Activated naive CD4-positive, alpha-beta T cell (primary cell): ENCODE results near the gene POU3F1.
"Not testable (repeated sequence)": the region's sequence is repeated elsewhere in the genome, so short reads cannot be mapped to it uniquely, and the experiment has no call there.

Experiments
- DNase-seq, 4 experiments: peaks; one replicate each; lab custom pipeline; 2025; lab: John Stamatoyannopoulos, UW

The POU3F1 gene

GRCh38 chr1:38047603-38048141, 1.1 kb upstream of the POU3F1 start:
- DNase-seq: no peak

DNA sequence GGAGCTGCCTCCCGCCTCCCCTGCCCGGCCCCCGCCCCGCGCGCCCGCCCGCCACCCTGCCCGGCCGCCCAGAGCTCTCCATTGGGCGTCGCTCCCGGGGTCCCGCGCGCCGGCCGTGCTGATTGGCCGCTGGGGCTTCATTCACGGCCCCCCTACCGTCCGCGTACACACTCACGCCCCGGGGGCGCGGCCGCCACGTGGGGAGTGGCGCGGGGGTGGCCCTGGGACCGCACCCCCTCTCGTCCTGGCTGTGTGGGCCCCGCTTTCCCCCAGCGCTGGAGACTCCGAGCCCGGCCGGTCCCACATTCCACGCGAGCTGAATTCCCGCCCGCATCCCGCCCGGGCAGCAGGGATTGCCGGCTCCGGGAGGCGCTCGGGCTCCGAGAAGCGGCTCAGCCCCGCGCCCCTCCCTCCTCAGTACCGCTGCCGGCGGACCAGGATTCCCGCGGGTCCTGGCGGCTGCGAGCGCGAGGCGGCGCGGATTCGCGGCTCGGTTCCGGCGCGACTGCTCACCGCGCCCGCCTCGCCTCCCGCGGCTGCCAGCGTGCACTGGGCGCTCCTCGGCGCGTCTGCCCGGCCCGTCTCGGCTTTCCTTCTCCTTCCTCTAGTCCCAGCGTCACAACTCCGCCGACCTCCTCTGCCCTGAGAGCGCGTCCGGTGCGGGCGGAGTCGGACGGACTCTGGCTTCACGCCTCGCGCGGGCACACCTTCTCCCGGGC, 450 bp upstream of the POU3F1 start:
- peak; percentile 35 to 64 (median 44) for DNase-seq

- DNase-seq: no peak
These were observed 926 bp downstream of the POU3F1 start for GRCh38 chr1:38045401-38046332.

DNA sequence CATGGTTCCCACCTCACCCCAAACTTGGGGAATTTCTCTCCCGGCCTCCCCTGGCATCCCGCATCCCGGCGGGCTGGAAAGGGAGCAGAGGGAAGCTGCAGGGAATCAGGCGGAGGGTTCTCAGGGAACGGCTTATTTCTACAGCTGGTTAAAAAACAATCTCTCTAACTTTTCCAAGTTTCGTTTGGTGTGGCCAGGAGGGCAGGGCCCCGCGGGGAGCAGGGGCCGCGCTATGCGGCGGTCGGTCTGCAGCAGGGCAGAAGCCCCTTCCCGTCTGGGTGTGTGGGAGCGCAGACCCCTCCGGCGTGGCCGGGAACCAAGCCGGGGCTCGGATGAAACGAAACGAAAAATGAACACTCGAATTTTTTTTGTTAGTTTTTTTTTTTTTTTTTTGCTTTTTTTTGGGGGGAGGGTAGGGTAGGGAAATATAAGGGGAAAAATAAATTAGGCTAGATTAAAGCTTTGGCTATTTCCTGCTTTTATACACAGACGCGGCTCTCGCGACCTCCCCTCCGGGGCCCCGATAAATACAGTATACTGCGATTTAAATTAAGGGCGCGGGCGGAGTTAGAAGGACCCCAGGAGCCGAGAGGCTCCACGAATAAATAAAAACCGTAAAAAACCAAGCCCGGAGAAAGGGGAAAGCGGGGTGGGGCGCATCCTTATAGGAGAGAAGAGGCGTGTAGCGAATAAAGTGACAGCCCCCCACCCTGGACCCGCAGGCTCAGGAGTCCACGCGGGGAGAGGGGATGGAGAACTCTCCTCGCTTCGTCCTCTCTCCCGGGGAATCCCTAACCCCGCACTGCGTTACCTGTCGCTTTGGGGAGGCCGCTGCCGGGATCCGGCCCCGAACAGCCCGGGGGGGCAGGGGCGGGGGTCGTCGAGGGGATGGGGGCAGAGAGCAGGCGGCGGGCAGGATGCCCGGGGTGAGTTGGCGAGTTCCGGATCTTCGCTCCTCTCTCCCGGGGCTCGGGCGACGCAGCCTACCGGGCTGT, 2.1 kb downstream of the POU3F1 start:
- no peak for DNase-seq

DNA sequence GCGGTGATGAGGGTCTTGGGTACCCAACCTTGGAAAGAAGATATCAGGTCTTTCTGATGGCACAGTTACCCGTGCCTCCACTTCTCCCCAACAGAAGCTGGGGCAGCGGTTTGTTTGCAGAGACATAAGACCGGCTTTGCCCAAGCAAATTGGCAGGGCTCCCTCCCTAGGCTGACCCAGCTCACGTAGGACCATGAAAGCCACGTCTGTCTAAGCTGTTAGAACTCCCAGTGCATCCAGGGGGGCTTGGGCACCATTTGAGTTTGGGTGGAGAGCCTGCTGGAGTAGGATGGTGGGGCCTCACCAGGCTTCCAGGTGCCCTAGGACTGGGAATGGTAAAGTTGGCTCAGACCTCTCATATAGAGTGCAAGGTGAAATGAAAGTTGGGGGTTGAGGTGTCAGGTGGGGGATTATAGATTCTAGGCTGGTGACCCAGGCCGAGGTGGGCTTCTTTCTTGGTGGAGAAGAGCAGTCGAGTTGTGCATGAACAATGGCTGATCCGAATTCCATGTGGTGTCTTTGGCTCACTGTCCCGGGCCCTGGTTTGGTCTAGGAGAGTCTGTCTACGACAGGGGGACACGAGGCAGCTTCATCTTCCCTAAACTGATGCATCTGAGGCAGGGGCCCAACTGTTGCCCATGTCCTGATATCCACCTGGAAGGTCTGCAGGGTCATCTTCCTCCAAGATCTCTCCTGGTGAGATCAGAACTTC, 3.4 kb downstream of the POU3F1 start:
- no peak for DNase-seq

- no peak for DNase-seq
These were observed 4.4 kb downstream of the POU3F1 start for GRCh38 chr1:38041936-38042834.

DNA sequence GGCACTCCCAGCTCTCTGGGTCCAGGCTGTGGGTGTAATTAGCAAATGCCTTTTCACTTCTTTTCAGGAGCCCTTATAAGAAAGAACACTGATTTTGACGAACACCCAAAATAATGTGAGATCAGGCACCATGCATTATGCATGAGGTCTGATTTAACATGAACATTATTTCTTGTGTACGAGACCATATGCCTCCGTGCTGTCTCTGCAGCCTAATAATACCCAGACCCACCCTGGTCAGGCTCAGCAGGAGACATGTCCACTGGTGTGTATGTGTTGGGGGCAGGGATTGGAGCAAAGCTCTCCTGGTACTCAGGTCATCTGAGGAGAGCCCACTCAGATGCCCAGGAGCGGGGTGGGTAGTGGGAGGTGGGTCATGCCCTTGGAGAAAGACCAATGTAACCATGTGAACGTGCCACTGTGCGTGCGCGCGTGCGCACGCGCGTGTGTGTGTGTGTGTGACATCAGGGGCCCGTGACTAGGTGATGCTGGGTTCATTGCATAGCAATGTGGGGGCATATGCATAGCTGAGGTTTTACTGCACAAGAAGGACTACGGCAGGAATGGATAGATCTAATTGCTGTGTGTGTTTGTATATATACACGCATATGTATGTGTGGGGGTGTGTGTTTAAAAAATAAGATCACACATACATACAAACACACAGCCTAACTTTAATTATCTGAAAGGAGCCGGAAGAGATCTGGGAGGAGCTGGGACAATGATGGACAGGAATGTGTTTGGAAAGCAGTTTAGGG, 7.1 kb downstream of the POU3F1 start:
- DNase-seq: no peak

- DNase-seq: no peak
These were observed 7.7 kb downstream of the POU3F1 start for GRCh38 chr1:38038861-38039260.

GRCh38 chr1:38037221-38037939, 9.2 kb downstream of the POU3F1 start:
- DNase-seq: no peak

DNA sequence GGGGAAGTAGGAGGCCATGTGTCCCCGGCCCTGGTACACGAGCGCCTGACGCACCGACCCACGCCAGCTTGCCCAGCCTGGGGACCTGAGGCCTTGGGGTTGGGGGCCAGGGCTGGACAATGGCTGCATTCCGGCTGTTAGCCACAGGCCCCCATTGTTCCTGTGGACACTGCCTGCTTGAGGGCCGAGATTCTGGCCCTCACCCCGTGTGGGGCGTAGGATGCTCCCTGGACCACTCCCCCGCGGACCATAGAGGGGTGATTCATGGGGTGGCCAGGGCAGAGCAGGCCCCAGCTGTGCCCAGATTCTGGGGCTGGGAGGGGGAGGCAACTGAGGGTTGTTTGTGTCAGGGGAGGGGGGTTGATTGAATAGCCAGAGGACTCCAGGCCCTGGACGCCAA, 11.7 kb downstream of the POU3F1 start:
- no peak for DNase-seq

DNA sequence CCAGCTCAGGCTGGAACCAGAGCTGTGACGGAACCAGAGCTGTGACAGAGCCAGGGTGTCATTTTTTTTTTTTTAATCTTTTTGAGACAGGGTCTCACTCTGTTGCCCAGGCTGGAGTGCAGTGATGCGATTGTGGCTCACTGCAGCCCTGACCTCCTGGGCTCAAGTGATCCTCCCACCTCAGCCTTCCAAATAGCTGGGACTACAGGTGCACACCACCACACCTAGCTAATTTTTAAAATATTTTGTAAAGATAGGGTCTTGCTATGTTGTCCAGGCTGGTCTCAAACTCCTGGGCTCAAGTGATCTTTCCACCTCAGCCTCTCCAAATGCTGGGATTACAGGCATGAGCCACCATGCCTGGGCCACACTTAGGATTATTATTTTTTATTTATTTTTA, 13.6 kb downstream of the POU3F1 start:
- not testable (repeated sequence) for DNase-seq

- DNase-seq: no peak
These were observed 15.1 kb downstream of the POU3F1 start for GRCh38 chr1:38031513-38031866.

- DNase-seq: no peak
These were observed 15.7 kb downstream of the POU3F1 start for GRCh38 chr1:38030596-38031512.

DNA sequence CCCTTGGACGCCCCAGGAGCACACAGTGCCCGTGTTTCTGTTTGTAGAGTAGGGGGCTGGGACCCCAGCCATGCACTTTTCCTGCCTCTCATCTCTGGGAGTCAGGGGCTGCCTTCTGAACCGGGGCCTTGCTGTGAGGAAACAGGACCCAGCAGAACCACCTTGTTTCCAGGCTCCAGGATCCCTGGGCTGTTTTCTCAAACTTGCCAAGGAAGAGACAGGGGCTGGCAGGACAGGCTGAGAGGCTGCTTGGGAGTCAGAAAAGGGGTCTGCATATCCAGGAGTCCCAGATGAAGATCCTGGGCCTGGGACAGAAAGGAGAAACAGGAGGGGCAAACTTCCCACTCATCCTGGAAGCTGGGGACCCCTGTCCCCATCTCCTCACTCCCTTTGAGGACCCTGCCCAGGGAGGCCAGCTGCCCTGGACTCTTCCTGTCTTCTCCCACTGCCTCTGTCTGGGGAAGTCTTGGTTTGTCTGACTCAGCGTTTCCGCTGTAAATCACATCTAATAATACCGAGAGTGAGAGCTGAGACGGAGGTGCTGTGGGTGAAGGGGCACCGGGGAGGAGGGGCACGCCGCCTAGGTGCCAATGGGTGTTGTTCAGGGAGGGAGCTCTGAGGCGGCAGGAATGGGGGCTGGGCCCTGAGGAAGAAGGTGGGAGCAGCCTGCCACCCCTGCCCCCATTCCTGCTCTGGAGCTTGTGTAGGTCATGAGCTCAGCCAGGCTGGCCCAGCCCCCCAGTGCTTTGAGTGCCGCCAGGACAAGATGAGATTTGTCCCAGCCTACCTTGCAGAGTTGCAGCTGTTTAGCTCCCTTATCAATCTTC, 16.7 kb downstream of the POU3F1 start:
- DNase-seq: peak in 2 of 4 experiments; percentile 5 to 28

DNA sequence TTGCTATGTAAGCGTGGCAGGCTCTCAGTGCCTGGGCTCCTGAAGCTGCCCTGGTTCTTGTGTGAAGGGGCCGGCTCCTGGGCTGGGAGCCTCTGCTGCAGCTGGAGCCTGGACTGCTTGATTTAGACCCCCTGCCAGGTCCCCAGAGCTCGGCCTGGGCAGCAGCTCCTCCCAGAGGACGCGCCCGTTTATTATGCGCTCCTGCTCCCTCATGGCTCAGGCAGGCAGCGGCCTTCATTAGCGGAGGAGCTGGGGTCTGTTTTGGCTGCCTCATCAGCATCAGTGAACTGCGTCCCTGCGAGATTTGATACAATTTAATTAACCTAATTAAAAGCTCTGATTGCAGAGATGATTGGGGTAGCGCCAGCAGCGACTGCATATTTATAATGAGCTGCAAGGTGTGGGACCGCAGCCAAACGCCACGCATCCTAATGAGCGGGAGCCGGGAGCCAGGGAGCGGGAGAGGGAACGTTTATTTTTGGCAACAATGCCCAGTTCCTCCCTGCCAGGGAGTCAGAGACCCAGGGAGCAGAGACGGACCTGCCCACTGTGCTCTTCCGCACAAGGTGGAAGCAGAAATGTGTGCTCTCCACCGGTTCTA, 17.4 kb downstream of the POU3F1 start:
- no peak for DNase-seq

GRCh38 chr1:38028671-38029070, 17.9 kb downstream of the POU3F1 start:
- no peak for DNase-seq
